ENCODE measurements around the gene DDX51.
"Not testable (repeated sequence)": the region's sequence is repeated elsewhere in the genome, so short reads cannot be mapped to it uniquely, and the experiment has no call there.

DDX51 gene

GRCh38 chr12:132111654-132112304 lies 32.3 kb downstream of the DDX51 start:
- DNase-seq = no peak

GRCh38 chr12:132110677-132111076 lies 33.4 kb downstream of the DDX51 start:
- DNase-seq = no peak

- DNase-seq = no peak
Observed at GRCh38 chr12:132109741-132110140, 34.4 kb downstream of the DDX51 start.

- no peak for DNase-seq
Observed at GRCh38 chr12:132108211-132108832, 35.8 kb downstream of the DDX51 start.

GRCh38 chr12:132106921-132107320 lies 37.2 kb downstream of the DDX51 start:
- DNase-seq = no peak

GRCh38 chr12:132105467-132105866 lies 38.7 kb downstream of the DDX51 start:
- no peak for DNase-seq

- no peak for DNase-seq
Observed at GRCh38 chr12:132103542-132104308, 40.4 kb downstream of the DDX51 start.

GRCh38 chr12:132103072-132103471 lies 41.0 kb downstream of the DDX51 start:
- not testable (repeated sequence) for DNase-seq

- DNase-seq = no peak
Observed at GRCh38 chr12:132102297-132102696, 41.8 kb downstream of the DDX51 start.

- DNase-seq = no peak
Observed at GRCh38 chr12:132100306-132101065, 43.6 kb downstream of the DDX51 start.

GRCh38 chr12:132099739-132100138 lies 44.4 kb downstream of the DDX51 start:
- DNase-seq = no peak

GRCh38 chr12:132095520-132096409 lies 48.4 kb downstream of the DDX51 start:
- no peak for DNase-seq

- DNase-seq = no peak
Observed at GRCh38 chr12:132094269-132094891, 49.7 kb downstream of the DDX51 start.

GRCh38 chr12:132089407-132089910 lies 54.7 kb downstream of the DDX51 start:
- DNase-seq = no peak

All from CD4-positive, alpha-beta T cell treated with Interferon gamma for 1 hour (primary cell).